HepG2 (cell line): ENCODE data around the gene NAB2. TPM values are rescaled to one million over a fixed set of nuclear protein-coding genes. Genes with fewer than 3 reads are reported as not detected.

Experiments
- ATAC-seq: fragments of 200-7000 bp; cut with Tn5 transposase; 3 replicates; pipeline ENCODE4 v1.9.1; 2020; ENCODE audit warnings: mild to moderate bottlenecking, moderate library complexity
- BruUV-seq: library from RNA; stranded (reverse); fragments of 400-500 nt; replicated peaks from 2 replicates; lab custom pipeline; 2021; lab: Mats Ljungman, UMichigan
- CTCF ChIA-PET: fragments of 300-600 bp; formaldehyde crosslinking; extraction: SDS; loops from one replicate; lab custom pipeline; 2021; ENCODE audit warnings: low total read pairs, inconsistent platforms, low intra/inter-chr PET ratio; lab: Yijun Ruan, JAX
- POLR2A ChIA-PET: fragments of 350-600 bp; sonication (Branson Sonifier 250); formaldehyde crosslinking; loops from one replicate; lab custom pipeline; 2020; ENCODE audit warnings: antibody characterized with exemption, inconsistent platforms; lab: Yijun Ruan, JAX
- DNase-seq: peaks from one replicate; pipeline ENCODE4 v3.0.0-alpha.2; 2015; ENCODE audit warnings: low spot score
- FAIRE-seq: peaks from 3 replicates; lab custom pipeline; 2011; peaks lifted over from hg19 to GRCh38; lab: Jason Lieb, UNC
- H2AFZ ChIP-seq: one replicate; pipeline ENCODE4 v1.6.1; 2011; ENCODE audit warnings: low read length, inconsistent platforms
- H3K27ac ChIP-seq: fragments of 300-600 bp; 3 replicates; pipeline ENCODE4 v1.8.0; 2011; ENCODE audit warnings: mixed run types, mild to moderate bottlenecking, mixed read lengths, low read length, inconsistent platforms; ENCODE audit not compliant: insufficient read depth; ENCODE audit errors: extremely low read length
- H3K27me3 ChIP-seq, 2 experiments: fragments of 200-600 bp in 1 of 2; 2 replicates in 1 of 2; 3 replicates in 1 of 2; pipeline versions ENCODE4 v1.6.0 to v1.8.0; 2011; ENCODE audit warnings: low read length in 2 of 2, mild to moderate bottlenecking in 2 of 2, moderate library complexity in 2 of 2, inconsistent platforms in 1 of 2; ENCODE audit not compliant: insufficient read depth in 2 of 2, control insufficient read depth in 1 of 2
- H3K36me3 ChIP-seq, 2 experiments: fragments of 200-600 bp in 1 of 2; replicated peaks in 1 of 2; 2 replicates in 1 of 2; 3 replicates in 1 of 2; pipeline versions ENCODE4 v1.5.1 to v1.8.0; 2011; ENCODE audit warnings: low read length in 2 of 2, inconsistent platforms in 1 of 2; ENCODE audit not compliant: insufficient read depth in 2 of 2, control insufficient read depth in 1 of 2
- H3K4me1 ChIP-seq: 2 replicates; pipeline ENCODE4 v1.5.1; 2012; ENCODE audit warnings: low read length, inconsistent platforms; ENCODE audit not compliant: insufficient read depth
- H3K4me2 ChIP-seq: 2 replicates; pipeline ENCODE4 v1.6.0; 2011; ENCODE audit warnings: low read depth, low read length, inconsistent platforms
- H3K4me3 ChIP-seq, 3 experiments: fragments of 200-600 bp in 1 of 3; sonication (generic), shearing (Covaris generic) in 1 of 3; replicated peaks in 1 of 3; 2 replicates each; pipeline ENCODE4 v1.5.1; 2011 to 2016; ENCODE audit warnings: low read length in 3 of 3, inconsistent platforms in 2 of 3, low read depth in 2 of 3, mild to moderate bottlenecking in 2 of 3, control low read depth in 1 of 3, mixed read lengths in 1 of 3; ENCODE audit not compliant: insufficient read depth in 1 of 3
- H3K79me2 ChIP-seq: one replicate; pipeline ENCODE4 v1.6.1; 2011; ENCODE audit warnings: low read length, inconsistent platforms; ENCODE audit not compliant: insufficient read depth
- H3K9ac ChIP-seq: 2 replicates; pipeline ENCODE4 v1.6.0; 2011; ENCODE audit warnings: mild to moderate bottlenecking, low read depth, low read length, inconsistent platforms; ENCODE audit not compliant: insufficient read depth
- H3K9me3 ChIP-seq: 2 replicates; pipeline ENCODE4 v1.5.1; 2012; ENCODE audit warnings: mild to moderate bottlenecking, low read length
- H4K20me1 ChIP-seq: 2 replicates; pipeline ENCODE4 v1.6.0; 2011; ENCODE audit warnings: inconsistent platforms, mild to moderate bottlenecking, low read length, moderate library complexity; ENCODE audit not compliant: insufficient read depth
- ELF4 ChIP-seq: sonication (generic); formaldehyde crosslinking; IDR thresholded peaks from 2 replicates; pipeline ENCODE4 v1.5.0; 2020; ENCODE audit warnings: missing genetic modification reagents, mild to moderate bottlenecking, moderate library complexity, borderline replicate concordance
- MZF1 ChIP-seq: sonication (generic); formaldehyde crosslinking; IDR thresholded peaks from 2 replicates; pipeline ENCODE4 v1.8.1; 2023; ENCODE audit warnings: mild to moderate bottlenecking, missing genetic modification reagents, borderline replicate concordance
- NAIF1 ChIP-seq: sonication (generic); formaldehyde crosslinking; IDR thresholded peaks from 2 replicates; pipeline ENCODE4 v1.5.0; 2020; ENCODE audit warnings: mild to moderate bottlenecking, missing genetic modification reagents, borderline replicate concordance
- NCOA5 ChIP-seq: sonication (generic); formaldehyde crosslinking; IDR thresholded peaks from 2 replicates; pipeline ENCODE4 v1.4.0; 2020; ENCODE audit warnings: missing genetic modification reagents
- RAD21 ChIP-seq: fragments of 450-650 bp; formaldehyde crosslinking; IDR thresholded peaks from 2 replicates; pipeline ENCODE4 v1.5.0; 2020; ENCODE audit warnings: mild to moderate bottlenecking
- SKI ChIP-seq: fragments of 450-650 bp; IDR thresholded peaks from one replicate; pipeline ENCODE4 v1.6.1; 2018; ENCODE audit warnings: mild to moderate bottlenecking; ENCODE audit not compliant: partially characterized antibody
- SMAD1 ChIP-seq: sonication (generic); formaldehyde crosslinking; IDR thresholded peaks from 2 replicates; pipeline ENCODE4 v1.4.0; 2020; ENCODE audit warnings: missing genetic modification reagents, low read depth, mild to moderate bottlenecking, borderline replicate concordance
- TFE3 ChIP-seq: IDR thresholded peaks from 2 replicates; pipeline ENCODE4 v1.6.1; 2016
- ZNF746 ChIP-seq: sonication (generic); formaldehyde crosslinking; IDR thresholded peaks from 2 replicates; pipeline ENCODE4 v1.8.0; 2022; ENCODE audit warnings: mild to moderate bottlenecking, missing genetic modification reagents
- in situ Hi-C: cut with HindIII; loops from 2 replicates; pipeline ENCODE4 v1.10.0; 2017; ENCODE audit warnings: low pct_unique_long_range_greater_than_20kb; ENCODE audit not compliant: extremely low pct_ligation_motif_present
- intact Hi-C: fragments of 100-400 bp; cut with micrococcal nuclease; formaldehyde crosslinking; loops from one replicate; pipeline ENCODE4 v1.10.0; 2022; ENCODE audit not compliant: unreplicated experiment
- polyA plus RNA-seq, 8 experiments: library from polyadenylated mRNA; depleted of rRNA in 3 of 8; stranded (reverse) in 7 of 8; unstranded in 1 of 8; fragments of >200 nt; fragmentation: Illumina TruSeq in 4 of 8; extraction: Trizol in 4 of 8; gene quantifications; 2 replicates each; pipeline versions ENCODE4 v1.2.1 to v1.2.3, GENCODE V29; 2011 to 2016; ENCODE audit warnings: low read depth in 4 of 8, missing spikeins in 1 of 8, mixed read lengths in 1 of 8; ENCODE audit not compliant: insufficient read depth in 1 of 8
- total RNA-seq, 5 experiments: library from RNA; depleted of rRNA; stranded (reverse); fragments of >200 nt; fragmentation: Illumina TruSeq; extraction: Trizol; gene quantifications; 2 replicates each; pipeline ENCODE4 v1.2.3, GENCODE V29; 2016; ENCODE audit warnings: low read depth in 1 of 5
- TF ChIP-seq, protein P1 (sequence below): sonication (generic); formaldehyde crosslinking; IDR thresholded peaks from 2 replicates; pipeline ENCODE4 v1.4.0; 2020; ENCODE audit warnings: missing genetic modification reagents
- TF ChIP-seq, protein P2 (sequence below): sonication (generic); formaldehyde crosslinking; IDR thresholded peaks from 2 replicates; pipeline ENCODE4 v1.4.0; 2020; ENCODE audit warnings: missing genetic modification reagents

The NAB2 gene
- total and polyA plus RNA-seq, 2 of the 13 experiments (the other 11 are each of a cell fraction or from before 2014, with no cell fraction given): 11.7 to 12.9 TPM

DNA sequence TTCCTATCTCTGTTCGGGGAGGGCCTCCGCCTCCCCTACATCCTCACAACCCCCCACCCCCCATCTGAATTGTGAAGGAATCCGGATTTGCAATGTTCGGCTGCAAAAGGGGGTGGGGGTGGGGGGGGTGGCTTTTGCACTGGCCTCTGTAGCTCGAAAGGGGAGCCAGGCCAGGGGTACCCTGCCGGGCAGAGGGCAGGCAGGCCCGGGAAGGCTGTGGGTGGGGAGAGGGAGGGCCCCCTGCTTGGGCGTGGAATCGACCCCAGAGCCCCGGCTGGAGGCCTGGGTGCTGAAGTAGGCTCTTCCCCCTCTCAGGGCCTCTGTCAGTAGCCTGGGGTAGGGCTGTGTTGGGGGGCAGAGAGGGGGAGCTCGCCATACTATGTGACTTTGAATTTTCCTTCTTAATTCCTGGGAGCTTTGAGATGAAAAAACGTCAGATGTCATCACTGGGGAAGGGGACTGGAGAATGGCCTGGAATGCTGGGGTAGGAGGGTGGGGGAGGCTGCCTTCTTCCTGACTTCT lies 40.5 kb downstream of the NAB2 start (continued):
- TF ChIP-seq TFE3 (no peak), SKI (no peak), NAIF1 (CRISPR knock-in tag) (no peak), ZNF746 (CRISPR knock-in tag) (no peak)

DNA sequence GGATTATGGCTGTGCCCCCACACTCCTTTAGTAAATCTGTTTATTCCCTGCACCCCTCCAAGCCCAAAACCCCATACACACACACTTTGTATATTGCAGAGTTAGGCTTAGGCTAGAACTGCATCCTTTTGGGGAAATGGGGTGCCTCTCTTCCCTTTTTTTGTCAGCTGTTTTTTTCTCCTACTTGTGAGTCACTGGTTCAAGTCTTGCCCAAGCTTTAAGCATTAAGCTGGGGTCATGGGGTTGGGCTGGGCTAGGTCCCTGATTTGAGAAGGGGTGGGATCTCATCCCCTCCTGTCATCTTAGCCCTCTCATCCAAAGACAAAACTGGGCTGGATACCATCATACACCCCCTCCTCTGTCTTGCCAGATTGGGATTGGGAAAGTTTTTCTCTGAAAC lies 41.0 kb downstream of the NAB2 start:
- POLR2A ChIA-PET: interaction anchor here (0.6 to 16.0 kb wide), 9 partner anchors 7 to 114 kb away, joined by 3 to 827 read pairs (median 41); partner anchors contain the start of genes LRP1-AS, NAB2, STAT6 and TAC3
- Histone ChIP-seq H2AFZ (no peak overlapping the region), H3K4me2 (peak overlapping the region; percentile 94), H3K4me3 (peak overlapping the region; percentile 87 to 96 (median 88)), H3K36me3 (peaks cover 2 to 3% of the 10 kb centered on the region in 2 experiments; a peak in 2 of 5 replicates), H3K9ac (peak overlapping the region; percentile 76), H3K9me3 (no peaks in the 10 kb centered on the region), H3K4me1 (peaks cover 63% of the 10 kb centered on the region), H4K20me1 (peaks cover 30% of the 10 kb centered on the region), H3K27ac (peak overlapping the region; percentile 40), H3K27me3 (no peaks in the 10 kb centered on the region; a peak in 1 of 5 replicates), H3K79me2 (peaks cover 57% of the 10 kb centered on the region)
- in situ Hi-C loops: loop anchor here (5.0 kb wide), 1 partner anchor 47 kb away; no protein-coding TSS in a partner anchor
- ATAC-seq (no peak), DNase-seq (no peak), FAIRE-seq (no peak)
- intact Hi-C loops: loop anchor here (1.0 kb wide), 1 partner anchor 99 kb away; the partner anchor contains the start of gene SHMT2
- CTCF ChIA-PET: no interaction called here
- BruUV-seq: TSS peak; percentile 36
- no peak for TF ChIP-seq ELF4 (CRISPR knock-in tag)
- no peak for TF ChIP-seq MZF1
- TF ChIP-seq SMAD1 (CRISPR knock-in tag): no peak
- TF ChIP-seq, protein P1, sequence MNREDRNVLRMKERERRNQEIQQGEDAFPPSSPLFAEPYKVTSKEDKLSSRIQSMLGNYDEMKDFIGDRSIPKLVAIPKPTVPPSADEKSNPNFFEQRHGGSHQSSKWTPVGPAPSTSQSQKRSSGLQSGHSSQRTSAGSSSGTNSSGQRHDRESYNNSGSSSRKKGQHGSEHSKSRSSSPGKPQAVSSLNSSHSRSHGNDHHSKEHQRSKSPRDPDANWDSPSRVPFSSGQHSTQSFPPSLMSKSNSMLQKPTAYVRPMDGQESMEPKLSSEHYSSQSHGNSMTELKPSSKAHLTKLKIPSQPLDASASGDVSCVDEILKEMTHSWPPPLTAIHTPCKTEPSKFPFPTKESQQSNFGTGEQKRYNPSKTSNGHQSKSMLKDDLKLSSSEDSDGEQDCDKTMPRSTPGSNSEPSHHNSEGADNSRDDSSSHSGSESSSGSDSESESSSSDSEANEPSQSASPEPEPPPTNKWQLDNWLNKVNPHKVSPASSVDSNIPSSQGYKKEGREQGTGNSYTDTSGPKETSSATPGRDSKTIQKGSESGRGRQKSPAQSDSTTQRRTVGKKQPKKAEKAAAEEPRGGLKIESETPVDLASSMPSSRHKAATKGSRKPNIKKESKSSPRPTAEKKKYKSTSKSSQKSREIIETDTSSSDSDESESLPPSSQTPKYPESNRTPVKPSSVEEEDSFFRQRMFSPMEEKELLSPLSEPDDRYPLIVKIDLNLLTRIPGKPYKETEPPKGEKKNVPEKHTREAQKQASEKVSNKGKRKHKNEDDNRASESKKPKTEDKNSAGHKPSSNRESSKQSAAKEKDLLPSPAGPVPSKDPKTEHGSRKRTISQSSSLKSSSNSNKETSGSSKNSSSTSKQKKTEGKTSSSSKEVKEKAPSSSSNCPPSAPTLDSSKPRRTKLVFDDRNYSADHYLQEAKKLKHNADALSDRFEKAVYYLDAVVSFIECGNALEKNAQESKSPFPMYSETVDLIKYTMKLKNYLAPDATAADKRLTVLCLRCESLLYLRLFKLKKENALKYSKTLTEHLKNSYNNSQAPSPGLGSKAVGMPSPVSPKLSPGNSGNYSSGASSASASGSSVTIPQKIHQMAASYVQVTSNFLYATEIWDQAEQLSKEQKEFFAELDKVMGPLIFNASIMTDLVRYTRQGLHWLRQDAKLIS (CRISPR knock-in tag): no peak
- no peak for TF ChIP-seq NAIF1 (CRISPR knock-in tag)
- TF ChIP-seq, protein P2, sequence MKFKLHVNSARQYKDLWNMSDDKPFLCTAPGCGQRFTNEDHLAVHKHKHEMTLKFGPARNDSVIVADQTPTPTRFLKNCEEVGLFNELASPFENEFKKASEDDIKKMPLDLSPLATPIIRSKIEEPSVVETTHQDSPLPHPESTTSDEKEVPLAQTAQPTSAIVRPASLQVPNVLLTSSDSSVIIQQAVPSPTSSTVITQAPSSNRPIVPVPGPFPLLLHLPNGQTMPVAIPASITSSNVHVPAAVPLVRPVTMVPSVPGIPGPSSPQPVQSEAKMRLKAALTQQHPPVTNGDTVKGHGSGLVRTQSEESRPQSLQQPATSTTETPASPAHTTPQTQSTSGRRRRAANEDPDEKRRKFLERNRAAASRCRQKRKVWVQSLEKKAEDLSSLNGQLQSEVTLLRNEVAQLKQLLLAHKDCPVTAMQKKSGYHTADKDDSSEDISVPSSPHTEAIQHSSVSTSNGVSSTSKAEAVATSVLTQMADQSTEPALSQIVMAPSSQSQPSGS (CRISPR knock-in tag): no peak
- TF ChIP-seq RAD21 (CRISPR knock-in tag): no peak
- no peak for TF ChIP-seq NCOA5 (CRISPR knock-in tag)
